ENCODE data around the gene PPP3CA. TPM values are rescaled to one million over a fixed set of nuclear protein-coding genes. Genes with fewer than 3 reads are reported as not detected.
"Not testable (repeated sequence)": the region's sequence is repeated elsewhere in the genome, so short reads cannot be mapped to it uniquely, and the experiment has no call there.

Gene PPP3CA
- total RNA-seq, 1 experiment from 2014 or later = 26.1 TPM

DNA sequence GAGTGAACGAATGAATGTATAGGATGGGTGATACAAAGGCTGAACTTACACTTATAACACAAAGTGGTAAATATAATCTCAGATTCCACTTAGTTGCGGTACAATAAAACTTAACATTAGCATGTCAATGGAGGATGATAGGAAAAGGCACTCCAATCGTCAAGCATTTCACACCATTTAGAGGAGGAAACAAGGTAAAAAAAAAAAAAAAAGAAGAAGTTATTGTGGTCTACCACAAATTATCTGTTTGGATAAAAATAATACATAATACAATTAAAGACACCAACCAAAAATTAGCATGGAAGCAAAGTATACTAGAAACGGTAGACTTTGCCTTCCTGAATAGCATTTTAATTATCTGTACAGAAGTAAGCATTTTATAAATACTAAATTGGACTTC lies 205.5 kb downstream of the PPP3CA start:
- in situ Hi-C loops (cut with HindIII; ENCODE audit: low pct_unique_long_range_greater_than_20kb, low sequenced_read_pairs) = no loop called here
- no peak for DNase-seq (ENCODE audit: low read depth)

DNA sequence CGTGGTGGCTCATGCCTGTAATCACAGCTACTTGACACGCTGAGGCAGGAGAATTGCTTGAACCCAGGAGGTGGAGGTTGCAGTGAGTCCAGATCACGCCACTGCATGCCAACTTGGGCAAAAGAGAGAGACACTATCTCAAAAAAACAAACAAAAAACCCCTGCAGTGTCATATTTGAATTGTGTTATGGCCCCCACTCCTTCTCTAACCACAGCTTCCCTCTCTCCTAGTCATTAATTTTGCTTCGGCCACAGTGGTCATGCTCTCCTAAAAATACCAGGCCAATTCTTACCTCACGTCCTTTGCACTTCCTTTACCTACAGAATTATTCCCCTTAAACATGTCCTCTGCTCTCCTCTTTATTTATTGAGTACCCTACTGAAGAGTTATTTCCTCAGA lies 206.1 kb downstream of the PPP3CA start:
- no peak for DNase-seq (ENCODE audit: low read depth)
- in situ Hi-C loops (cut with HindIII; ENCODE audit: low pct_unique_long_range_greater_than_20kb, low sequenced_read_pairs) = no loop called here

DNA sequence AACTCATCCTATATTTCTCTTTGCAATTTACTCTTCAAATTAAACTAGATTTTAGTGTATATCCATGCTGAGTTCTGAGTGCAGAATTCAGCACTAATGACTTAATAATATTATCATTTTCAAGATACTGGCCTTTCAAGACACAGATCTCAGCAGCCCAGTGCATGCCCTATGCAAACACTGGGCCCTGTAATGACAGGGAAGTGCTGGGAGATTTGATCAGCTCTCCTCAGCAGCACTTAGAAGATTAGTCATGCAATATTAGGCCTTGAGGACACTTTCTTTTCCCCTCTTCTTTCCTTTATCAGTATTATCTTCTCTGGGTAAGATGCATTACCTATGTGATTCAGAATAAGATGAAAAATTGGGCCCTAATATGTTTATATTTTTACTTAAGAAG lies 207.1 kb downstream of the PPP3CA start:
- in situ Hi-C loops (cut with HindIII; ENCODE audit: low pct_unique_long_range_greater_than_20kb, low sequenced_read_pairs) = no loop called here

DNA sequence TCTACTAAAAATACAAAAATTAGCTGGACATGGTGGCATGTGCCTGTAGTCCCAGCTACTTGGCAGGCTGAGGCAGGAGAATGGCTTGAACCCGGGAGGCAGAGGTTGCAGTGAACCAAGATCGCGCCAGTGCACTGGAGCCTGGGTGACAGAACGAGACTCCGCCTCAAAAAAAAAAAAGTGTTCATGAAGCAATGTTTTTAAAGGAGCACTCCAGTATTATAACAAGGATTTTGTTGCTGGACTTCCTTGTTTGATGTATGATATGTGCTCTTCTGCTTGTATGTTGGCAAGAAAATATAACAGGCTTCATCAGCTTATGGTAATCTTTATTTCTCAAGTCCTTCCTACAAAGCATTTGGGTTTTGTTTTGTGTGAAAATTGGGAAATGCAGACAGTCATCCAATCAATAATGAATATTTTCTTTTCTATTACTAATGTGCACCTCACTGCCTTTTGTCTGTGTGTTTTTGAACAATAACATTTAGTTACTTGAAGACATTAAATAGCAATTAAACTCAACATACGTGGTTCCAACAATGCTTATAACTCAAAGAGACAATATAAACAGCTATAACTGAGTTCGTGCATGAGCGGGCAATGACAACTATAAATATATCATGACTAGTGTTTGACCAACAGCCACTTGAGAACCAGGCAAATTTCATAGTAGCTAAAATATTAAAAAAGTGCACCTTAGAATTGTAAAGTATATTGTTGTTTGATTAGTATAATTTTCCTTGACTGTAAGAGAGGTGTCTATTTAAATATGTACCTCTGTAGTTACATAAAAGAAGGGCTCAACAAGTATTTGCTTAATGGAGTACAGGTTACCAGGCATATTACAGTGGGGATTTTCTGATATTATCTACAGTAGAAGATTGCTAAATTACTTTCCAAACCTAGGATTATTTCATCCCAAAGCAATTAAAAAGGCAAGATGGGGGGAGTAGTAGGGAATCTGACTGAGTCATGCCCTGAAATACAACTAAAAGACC lies 210.7 kb downstream of the PPP3CA start:
- peak; percentile 26 for DNase-seq (ENCODE audit: low read depth)
- in situ Hi-C loops (cut with HindIII; ENCODE audit: low pct_unique_long_range_greater_than_20kb, low sequenced_read_pairs) = no loop called here

More for the DNA sequence above, 207.1 kb downstream of the PPP3CA start:
- DNase-seq (ENCODE audit: low read depth) = no peak

DNA sequence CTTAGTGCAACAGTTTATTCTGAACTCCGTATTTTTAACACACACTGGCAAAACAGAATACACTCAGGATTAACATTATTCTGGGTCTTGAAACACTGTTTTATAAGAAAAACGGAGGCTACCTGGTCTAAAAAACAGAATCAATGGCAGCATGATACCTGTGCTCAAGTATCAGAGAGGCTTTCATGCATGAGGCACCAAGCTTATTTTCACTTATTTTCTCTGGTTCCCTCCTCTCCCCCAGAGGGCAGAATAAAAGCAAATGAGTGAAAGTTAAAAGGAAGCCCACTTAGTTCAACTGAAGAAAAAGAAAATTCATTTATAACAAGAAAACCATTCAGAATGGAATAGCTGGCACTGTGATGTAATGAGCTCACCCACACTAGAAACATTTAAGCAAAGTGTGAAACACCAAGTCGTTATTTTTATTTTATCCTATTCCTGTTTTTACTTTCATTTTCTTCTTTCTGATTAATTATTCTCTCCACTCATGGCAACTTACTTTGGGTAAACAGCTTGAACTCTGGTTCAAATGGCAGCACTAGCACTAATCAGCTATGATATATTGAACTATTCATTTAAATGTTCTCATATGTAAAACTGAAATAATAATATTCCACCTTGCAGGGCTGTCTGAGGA lies 211.8 kb downstream of the PPP3CA start:
- in situ Hi-C loops (cut with HindIII; ENCODE audit: low pct_unique_long_range_greater_than_20kb, low sequenced_read_pairs) = no loop called here
- DNase-seq (ENCODE audit: low read depth) = no peak

DNA sequence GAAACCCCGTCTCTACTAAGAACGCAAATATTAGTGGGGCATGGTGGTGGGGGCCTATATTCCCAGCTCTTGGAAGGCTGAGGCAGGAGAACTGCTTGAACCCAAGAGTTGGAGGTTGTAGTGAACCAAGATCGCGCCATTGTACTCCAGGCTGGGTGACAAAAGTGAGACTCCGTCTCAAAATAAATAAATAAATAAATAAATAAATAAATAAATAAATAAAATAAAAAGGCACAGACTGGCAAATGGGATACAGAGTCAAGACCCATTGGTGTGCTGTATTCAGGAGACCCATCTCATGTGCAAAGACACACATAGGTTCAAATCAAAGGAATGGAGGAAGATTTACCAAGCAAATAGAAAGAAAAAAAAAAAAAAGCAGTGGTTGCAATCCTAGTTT lies 216.3 kb downstream of the PPP3CA start:
- in situ Hi-C loops (cut with HindIII; ENCODE audit: low pct_unique_long_range_greater_than_20kb, low sequenced_read_pairs) = not testable (repeated sequence)

DNA sequence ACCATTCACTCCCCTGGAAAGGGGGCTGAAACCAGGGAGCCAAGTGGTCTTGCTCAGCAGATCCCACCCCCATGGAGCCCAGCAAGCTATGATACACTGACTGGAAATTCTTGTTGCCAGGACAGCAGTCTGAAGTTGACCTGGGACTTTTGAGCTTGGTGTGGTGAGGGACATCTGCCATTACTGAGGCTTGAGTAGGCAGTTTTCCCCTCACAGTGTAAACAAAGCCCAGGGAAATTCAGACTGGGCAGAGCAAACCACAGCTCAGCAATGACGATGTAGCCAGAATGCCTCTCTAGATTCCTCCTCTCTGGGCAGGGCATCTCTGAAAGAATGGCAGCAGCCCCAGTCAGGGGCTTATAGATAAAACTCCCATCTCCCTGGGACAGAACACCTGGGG lies 218.4 kb downstream of the PPP3CA start:
- in situ Hi-C loops (cut with HindIII; ENCODE audit: low pct_unique_long_range_greater_than_20kb, low sequenced_read_pairs); DNase-seq (ENCODE audit: low read depth): not testable (repeated sequence)

More for the DNA sequence above, 216.3 kb downstream of the PPP3CA start:
- DNase-seq (ENCODE audit: low read depth) = not testable (repeated sequence)

DNA sequence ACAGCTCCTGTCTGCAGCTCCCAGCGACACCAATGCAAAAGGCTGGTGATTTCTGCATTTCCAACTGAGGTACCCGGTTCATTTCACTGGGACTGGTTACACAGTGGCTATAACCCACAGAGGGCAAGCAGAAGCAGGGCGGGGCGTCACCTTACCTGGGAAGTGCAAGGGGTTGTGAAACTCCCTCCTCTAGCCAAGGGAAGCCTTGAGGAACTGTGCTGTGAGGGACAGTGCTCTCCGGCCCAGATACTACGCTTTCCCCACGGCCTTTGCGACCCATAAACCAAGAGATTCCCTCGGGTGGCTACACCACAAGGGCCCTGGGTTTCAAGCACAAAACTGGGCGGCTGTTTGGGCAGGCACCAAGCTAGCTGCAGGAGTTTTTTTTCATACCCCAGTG lies 218.9 kb downstream of the PPP3CA start:
- no peak for DNase-seq (ENCODE audit: low read depth)
- in situ Hi-C loops (cut with HindIII; ENCODE audit: low pct_unique_long_range_greater_than_20kb, low sequenced_read_pairs) = no loop called here

DNA sequence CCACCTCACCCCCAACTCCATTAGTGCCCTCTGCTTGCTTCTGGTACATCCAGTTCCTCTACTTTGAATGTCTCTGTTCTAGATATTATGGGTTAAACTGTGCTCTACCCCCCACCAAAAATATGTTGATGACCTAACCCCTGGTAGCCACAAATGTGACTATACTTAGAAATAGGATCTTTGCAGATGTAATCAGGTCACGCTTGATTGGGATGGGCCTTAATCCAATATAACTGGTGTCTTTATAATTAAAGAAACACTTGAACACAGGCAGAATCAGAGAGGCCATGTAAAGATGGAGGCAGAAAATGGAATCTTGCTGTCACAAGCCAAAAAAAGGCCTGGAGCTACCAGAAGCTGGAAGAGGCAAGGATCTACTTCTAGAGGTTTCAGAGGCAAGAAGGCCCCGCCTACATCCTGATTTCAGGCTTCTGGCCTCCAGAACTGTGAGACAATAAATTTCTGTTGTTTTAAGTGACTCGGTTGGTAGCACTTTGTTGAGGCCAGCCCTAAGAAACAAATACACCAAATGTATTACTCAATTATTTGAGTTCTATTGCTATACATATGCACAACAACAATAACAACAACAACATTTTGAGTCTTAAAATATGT lies 220.0 kb downstream of the PPP3CA start:
- in situ Hi-C loops (cut with HindIII; ENCODE audit: low pct_unique_long_range_greater_than_20kb, low sequenced_read_pairs) = no loop called here
- no peak for DNase-seq (ENCODE audit: low read depth)

DNA sequence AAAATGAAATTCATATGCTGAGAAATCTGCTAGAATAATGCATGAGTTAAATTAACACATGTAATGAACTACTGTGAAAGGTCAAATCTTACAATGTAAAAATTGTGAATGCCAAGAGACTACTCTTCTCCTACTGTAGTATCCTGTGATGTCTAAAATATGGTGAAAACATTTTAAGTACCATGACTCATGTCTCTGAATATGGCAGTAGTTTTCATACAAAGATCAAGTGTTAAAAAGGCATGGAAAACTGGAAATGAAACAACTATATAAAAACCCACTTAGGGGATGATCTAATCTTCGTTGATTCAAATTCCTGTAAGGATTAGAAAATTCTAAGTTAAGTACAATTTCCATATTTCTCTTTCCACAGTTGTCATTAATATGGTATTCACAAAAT lies 221.3 kb downstream of the PPP3CA start:
- DNase-seq (ENCODE audit: low read depth) = no peak
- in situ Hi-C loops (cut with HindIII; ENCODE audit: low pct_unique_long_range_greater_than_20kb, low sequenced_read_pairs) = no loop called here

DNA sequence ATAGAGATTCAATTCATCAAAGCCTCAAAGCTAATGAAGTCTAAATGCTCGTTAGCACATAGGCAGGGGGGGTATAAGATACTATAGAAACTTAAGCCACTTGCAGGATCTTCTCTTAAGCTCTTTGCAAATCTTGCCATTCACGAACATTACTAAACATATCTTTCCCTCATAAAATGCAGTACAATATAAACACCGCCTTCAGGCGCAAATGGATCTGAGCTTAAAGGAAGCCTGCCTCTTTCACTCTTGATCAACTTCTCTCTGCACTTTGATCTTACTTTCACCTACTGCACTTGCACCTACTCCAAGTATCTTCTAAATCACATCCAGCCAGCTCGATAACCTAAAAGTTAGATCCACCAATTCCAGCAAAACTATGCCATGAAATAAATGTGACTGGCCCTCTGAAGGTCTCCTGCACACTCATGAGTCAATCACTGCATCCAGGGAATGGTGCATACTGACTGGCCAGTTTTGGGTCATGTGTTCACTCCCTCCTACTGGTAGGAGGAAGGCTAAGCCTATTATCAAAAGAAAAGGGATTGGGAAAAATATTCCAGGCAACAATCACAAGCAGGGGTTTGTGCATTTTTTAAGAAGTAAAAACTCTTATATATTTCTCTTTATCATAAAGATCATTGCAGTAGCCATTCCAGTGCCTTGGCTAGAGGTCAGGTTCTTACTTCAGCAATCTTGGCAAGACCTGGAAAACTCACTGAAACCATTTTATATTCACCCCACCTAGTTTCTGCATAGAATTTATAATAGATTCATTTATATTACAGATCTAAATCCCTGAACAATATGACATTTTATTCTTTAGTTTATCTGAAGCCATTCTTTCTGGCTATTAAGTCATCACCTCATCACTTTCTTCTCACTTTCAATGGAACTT lies 222.0 kb downstream of the PPP3CA start:
- in situ Hi-C loops (cut with HindIII; ENCODE audit: low pct_unique_long_range_greater_than_20kb, low sequenced_read_pairs) = no loop called here
- DNase-seq (ENCODE audit: low read depth) = no peak

DNA sequence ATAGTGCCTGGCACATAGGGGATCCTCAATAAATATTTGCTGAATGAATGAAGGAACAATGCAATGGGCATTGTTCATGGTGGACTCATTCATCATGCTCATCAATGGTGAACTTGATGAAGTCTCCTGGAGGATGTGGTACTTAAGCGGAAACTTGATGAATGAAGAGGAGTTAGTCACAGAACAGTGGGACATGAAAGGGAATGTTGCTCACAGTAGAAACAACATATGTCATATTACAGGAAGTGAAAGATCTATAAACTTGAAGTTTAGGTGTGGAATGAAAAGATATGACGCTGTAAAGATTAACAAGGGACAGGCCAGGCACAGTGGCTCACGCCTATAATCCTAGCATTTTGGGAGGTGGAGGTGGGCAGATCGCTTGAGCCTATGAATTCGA lies 224.1 kb downstream of the PPP3CA start:
- in situ Hi-C loops (cut with HindIII; ENCODE audit: low pct_unique_long_range_greater_than_20kb, low sequenced_read_pairs) = no loop called here
- no peak for DNase-seq (ENCODE audit: low read depth)

DNA sequence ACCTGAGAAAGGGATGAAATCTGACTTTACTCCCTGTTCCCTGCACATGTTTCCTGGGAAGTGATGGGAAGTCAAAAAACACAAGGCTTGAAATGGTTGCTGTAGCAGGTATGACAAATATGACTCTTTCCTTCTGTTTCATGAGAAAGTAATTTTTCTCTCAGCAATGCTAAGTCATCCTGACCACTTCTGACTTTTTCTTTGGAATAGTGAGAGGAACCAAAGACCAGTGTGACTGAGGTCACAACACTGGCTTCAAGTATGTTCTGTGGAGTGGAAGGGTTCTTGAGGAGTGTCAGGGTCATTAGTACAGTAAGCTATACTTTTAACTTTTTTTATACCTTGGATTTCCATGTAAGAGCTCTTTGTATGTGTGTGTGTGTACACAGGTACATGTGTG lies 225.3 kb downstream of the PPP3CA start:
- in situ Hi-C loops (cut with HindIII; ENCODE audit: low pct_unique_long_range_greater_than_20kb, low sequenced_read_pairs) = no loop called here
- DNase-seq (ENCODE audit: low read depth) = peak; percentile 30

DNA sequence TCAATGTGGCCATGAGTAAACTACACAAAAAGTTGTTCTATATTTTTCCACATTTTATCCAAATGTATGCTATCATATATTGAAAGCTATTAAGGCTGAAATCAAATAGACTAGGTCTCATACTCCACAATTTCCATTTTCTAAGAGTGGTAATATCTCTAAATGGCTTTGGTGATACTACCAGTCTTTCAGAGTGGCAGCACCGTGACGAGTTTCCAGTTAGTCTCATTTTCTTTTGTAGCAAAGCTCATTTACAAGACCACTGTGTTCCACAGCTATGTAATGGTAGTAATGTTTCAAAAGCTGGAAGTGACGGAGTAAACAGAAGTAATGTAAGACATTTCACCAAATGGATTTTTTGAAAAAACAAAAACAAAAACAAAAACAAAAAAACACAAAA lies 228.2 kb downstream of the PPP3CA start:
- in situ Hi-C loops (cut with HindIII; ENCODE audit: low pct_unique_long_range_greater_than_20kb, low sequenced_read_pairs) = no loop called here

DNA sequence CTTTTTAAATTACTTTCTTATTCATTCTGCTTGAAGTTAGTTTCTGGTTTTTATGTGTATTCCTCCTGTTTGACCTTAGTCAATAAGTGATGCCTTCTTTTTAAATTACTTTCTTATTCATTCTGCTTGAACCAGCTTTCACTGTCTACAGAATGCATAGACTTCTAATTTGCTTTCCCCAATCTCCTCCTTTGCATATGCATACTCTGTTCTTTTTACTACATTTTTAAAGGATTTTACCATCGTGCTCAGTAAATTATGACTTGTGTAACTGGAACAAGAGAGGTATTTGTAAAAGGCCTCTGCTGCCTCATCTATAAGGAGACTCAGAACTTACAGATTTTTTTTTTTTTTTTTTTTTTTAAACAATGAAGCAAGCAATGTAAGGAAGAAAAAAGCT lies 228.7 kb downstream of the PPP3CA start:
- DNase-seq (ENCODE audit: low read depth) = no peak
- in situ Hi-C loops (cut with HindIII; ENCODE audit: low pct_unique_long_range_greater_than_20kb, low sequenced_read_pairs) = no loop called here

More for the DNA sequence above, 228.2 kb downstream of the PPP3CA start:
- no peak for DNase-seq (ENCODE audit: low read depth)

DNA sequence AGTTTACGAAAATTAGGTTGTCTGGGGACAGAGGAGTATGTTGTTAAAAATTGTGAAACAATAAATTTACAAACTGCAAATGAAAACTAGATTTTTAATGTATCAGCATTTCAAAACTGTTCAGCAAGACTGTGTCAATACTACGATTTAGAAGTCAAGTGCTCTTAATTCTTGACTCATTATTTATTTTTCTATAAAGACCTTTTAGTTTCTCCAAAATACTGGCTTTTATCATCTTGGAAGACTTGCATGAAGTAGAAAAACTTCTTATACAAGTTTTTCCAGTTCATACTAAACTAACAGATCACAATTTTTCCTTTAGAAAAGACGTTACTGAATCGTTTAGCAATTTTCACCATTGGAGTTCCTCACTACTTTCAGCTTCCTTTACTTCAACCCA lies 231.4 kb downstream of the PPP3CA start:
- DNase-seq (ENCODE audit: low read depth) = no peak
- in situ Hi-C loops (cut with HindIII; ENCODE audit: low pct_unique_long_range_greater_than_20kb, low sequenced_read_pairs) = no loop called here

DNA sequence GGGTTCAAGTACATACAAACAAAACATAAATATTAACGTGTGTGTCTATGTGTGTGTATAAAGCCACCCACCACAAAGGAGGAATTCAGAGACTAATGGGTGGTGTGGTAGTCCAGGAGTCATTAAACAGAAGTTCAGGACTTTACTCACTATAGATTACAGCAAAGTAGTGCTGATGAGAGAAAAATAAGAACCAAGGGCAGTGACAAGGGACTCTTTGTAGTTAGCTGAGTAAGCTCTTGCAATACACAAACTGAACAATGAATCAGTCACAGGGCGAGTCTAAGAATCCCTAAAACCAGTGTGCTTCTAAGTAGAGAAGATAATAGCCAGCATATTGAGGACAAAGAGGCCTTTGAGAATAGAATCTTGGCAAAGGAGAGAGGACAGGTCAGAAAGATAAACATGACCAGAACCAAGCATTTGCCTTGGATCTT lies 232.4 kb downstream of the PPP3CA start:
- DNase-seq (ENCODE audit: low read depth) = peak; percentile 36
- in situ Hi-C loops (cut with HindIII; ENCODE audit: low pct_unique_long_range_greater_than_20kb, low sequenced_read_pairs) = no loop called here

Data from Caki2 (cell line).